GM23338 (cell line): ENCODE measurements around the gene PLG. TPM values are rescaled to one million over a fixed set of nuclear protein-coding genes. Genes with fewer than 3 reads are reported as not detected.

ENCODE experiments used
- CREB1 ChIP-seq: fragments of 250-450 bp; sonication (Bioruptor Pico); IDR thresholded peaks from 2 replicates; pipeline ENCODE4 v1.5.0; 2020; ENCODE audit warnings: low read depth, mild to moderate bottlenecking, moderate library complexity
- EZH2 ChIP-seq: fragments of 200-600 bp; sonication (generic); IDR thresholded peaks from one replicate; pipeline ENCODE4 v1.8.0; 2017; ENCODE audit warnings: antibody characterized with exemption, mild to moderate bottlenecking, low read depth; ENCODE audit not compliant: unreplicated experiment
- EZH2phosphoT487 ChIP-seq: fragments of 200-600 bp; sonication (generic); IDR thresholded peaks from one replicate; pipeline ENCODE4 v1.8.1; 2018; ENCODE audit warnings: antibody characterized with exemption; ENCODE audit not compliant: unreplicated experiment
- JUNB ChIP-seq: IDR thresholded peaks from one replicate; pipeline ENCODE4 v1.6.1; 2016; ENCODE audit warnings: antibody characterized with exemption; ENCODE audit not compliant: unreplicated experiment
- NANOG ChIP-seq: IDR thresholded peaks from 2 replicates; pipeline ENCODE4 v1.6.1; 2016; ENCODE audit warnings: antibody characterized with exemption, borderline replicate concordance
- REST ChIP-seq: IDR thresholded peaks from one replicate; pipeline ENCODE4 v1.6.1; 2018; ENCODE audit warnings: antibody characterized with exemption; ENCODE audit not compliant: unreplicated experiment
- STAT1 ChIP-seq: IDR thresholded peaks from one replicate; pipeline ENCODE4 v1.6.1; 2016; ENCODE audit warnings: antibody characterized with exemption; ENCODE audit not compliant: unreplicated experiment
- ZNF114 ChIP-seq: fragments of 250-450 bp; sonication (Bioruptor Pico); IDR thresholded peaks from 2 replicates; pipeline ENCODE4 v1.5.0; 2020; ENCODE audit warnings: mild to moderate bottlenecking, moderate library complexity
- ZNF331 ChIP-seq: fragments of 250-450 bp; sonication (Bioruptor Pico); IDR thresholded peaks from 2 replicates; pipeline ENCODE4 v1.5.0; 2020; ENCODE audit warnings: low read depth, mild to moderate bottlenecking, moderate library complexity
- polyA plus RNA-seq: library from polyadenylated mRNA; unstranded; fragments of >200 nt; fragmentation: Nextera tagmentation; extraction: Ambion mirVana; gene quantifications from 2 replicates; pipeline ENCODE4 v1.2.1, GENCODE V29; 2016
- total RNA-seq: library from RNA; depleted of rRNA; stranded (reverse); fragments of >200 nt; shearing (Covaris generic); gene quantifications from 2 replicates; pipeline ENCODE4 v1.2.3, GENCODE V29; 2014
- TF ChIP-seq, protein P1 (sequence below): fragments of 250-450 bp; sonication (Bioruptor Pico); IDR thresholded peaks from 2 replicates; pipeline ENCODE4 v1.5.0; 2020; ENCODE audit warnings: mild to moderate bottlenecking, moderate library complexity
- TF ChIP-seq, protein P2 (sequence below): IDR thresholded peaks from 2 replicates; pipeline ENCODE4 v1.6.1; 2016; ENCODE audit warnings: antibody characterized with exemption

PLG gene
- total and polyA plus RNA-seq, 2 experiments from 2014 or later, result not detected

DNA sequence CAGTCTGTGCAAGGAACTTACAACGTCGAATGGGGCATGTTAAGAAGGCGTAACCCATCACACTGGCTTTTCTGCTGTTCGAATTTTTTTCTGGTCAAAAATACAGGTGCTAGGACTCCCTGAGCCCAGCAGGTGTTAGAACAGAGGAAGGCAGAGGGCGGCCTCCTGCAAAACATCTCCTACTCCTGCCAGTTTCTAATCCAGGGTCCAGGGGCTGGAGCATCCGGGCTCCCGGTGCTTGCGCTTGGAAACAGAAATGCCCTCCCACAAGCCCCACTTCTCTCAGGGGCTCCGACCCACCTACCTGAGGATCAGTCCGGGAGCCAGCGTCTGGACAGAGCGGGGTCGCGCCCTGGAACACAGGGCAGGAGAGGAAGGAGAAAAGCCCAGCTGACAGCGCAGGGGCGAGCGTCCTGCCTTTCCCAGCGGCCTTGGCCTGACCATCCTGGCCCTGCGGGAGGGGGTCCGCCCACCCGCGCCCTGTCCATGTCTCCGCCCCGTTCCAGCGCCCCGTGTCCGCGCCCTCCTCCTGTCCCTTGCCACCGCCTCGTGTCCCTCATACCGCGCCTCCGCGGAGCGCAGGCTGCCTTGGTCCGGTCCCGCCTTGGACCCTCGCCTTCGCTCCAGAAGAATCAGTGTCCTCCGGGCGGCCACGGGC is 23.2 kb upstream of the PLG start (continued):
- TF ChIP-seq, protein P1, sequence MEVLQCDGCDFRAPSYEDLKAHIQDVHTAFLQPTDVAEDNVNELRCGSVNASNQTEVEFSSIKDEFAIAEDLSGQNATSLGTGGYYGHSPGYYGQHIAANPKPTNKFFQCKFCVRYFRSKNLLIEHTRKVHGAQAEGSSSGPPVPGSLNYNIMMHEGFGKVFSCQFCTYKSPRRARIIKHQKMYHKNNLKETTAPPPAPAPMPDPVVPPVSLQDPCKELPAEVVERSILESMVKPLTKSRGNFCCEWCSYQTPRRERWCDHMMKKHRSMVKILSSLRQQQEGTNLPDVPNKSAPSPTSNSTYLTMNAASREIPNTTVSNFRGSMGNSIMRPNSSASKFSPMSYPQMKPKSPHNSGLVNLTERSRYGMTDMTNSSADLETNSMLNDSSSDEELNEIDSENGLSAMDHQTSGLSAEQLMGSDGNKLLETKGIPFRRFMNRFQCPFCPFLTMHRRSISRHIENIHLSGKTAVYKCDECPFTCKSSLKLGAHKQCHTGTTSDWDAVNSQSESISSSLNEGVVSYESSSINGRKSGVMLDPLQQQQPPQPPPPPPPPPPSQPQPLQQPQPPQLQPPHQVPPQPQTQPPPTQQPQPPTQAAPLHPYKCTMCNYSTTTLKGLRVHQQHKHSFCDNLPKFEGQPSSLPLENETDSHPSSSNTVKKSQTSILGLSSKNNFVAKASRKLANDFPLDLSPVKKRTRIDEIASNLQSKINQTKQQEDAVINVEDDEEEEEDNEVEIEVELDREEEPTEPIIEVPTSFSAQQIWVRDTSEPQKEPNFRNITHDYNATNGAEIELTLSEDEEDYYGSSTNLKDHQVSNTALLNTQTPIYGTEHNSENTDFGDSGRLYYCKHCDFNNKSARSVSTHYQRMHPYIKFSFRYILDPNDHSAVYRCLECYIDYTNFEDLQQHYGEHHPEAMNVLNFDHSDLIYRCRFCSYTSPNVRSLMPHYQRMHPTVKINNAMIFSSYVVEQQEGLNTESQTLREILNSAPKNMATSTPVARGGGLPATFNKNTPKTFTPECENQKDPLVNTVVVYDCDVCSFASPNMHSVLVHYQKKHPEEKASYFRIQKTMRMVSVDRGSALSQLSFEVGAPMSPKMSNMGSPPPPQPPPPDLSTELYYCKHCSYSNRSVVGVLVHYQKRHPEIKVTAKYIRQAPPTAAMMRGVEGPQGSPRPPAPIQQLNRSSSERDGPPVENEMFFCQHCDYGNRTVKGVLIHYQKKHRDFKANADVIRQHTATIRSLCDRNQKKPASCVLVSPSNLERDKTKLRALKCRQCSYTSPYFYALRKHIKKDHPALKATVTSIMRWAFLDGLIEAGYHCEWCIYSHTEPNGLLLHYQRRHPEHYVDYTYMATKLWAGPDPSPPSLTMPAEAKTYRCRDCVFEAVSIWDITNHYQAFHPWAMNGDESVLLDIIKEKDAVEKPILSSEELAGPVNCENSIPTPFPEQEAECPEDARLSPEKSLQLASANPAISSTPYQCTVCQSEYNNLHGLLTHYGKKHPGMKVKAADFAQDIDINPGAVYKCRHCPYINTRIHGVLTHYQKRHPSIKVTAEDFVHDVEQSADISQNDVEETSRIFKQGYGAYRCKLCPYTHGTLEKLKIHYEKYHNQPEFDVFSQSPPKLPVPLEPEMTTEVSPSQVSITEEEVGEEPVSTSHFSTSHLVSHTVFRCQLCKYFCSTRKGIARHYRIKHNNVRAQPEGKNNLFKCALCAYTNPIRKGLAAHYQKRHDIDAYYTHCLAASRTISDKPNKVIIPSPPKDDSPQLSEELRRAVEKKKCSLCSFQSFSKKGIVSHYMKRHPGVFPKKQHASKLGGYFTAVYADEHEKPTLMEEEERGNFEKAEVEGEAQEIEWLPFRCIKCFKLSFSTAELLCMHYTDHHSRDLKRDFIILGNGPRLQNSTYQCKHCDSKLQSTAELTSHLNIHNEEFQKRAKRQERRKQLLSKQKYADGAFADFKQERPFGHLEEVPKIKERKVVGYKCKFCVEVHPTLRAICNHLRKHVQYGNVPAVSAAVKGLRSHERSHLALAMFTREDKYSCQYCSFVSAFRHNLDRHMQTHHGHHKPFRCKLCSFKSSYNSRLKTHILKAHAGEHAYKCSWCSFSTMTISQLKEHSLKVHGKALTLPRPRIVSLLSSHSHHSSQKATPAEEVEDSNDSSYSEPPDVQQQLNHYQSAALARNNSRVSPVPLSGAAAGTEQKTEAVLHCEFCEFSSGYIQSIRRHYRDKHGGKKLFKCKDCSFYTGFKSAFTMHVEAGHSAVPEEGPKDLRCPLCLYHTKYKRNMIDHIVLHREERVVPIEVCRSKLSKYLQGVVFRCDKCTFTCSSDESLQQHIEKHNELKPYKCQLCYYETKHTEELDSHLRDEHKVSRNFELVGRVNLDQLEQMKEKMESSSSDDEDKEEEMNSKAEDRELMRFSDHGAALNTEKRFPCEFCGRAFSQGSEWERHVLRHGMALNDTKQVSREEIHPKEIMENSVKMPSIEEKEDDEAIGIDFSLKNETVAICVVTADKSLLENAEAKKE (CRISPR knock-in tag), result no peak
- TF ChIP-seq ZNF331 (no peak), REST (no peak), CREB1 (CRISPR knock-in tag) (no peak), JUNB (no peak), STAT1 (no peak), ZNF114 (CRISPR knock-in tag) (no peak), NANOG (no peak), EZH2 (no peak), EZH2phosphoT487 (no peak)
- TF ChIP-seq, protein P2, sequence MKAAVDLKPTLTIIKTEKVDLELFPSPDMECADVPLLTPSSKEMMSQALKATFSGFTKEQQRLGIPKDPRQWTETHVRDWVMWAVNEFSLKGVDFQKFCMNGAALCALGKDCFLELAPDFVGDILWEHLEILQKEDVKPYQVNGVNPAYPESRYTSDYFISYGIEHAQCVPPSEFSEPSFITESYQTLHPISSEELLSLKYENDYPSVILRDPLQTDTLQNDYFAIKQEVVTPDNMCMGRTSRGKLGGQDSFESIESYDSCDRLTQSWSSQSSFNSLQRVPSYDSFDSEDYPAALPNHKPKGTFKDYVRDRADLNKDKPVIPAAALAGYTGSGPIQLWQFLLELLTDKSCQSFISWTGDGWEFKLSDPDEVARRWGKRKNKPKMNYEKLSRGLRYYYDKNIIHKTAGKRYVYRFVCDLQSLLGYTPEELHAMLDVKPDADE, result no peak
